ENCODE results near the gene FAM219B.

Gene FAM219B

DNA sequence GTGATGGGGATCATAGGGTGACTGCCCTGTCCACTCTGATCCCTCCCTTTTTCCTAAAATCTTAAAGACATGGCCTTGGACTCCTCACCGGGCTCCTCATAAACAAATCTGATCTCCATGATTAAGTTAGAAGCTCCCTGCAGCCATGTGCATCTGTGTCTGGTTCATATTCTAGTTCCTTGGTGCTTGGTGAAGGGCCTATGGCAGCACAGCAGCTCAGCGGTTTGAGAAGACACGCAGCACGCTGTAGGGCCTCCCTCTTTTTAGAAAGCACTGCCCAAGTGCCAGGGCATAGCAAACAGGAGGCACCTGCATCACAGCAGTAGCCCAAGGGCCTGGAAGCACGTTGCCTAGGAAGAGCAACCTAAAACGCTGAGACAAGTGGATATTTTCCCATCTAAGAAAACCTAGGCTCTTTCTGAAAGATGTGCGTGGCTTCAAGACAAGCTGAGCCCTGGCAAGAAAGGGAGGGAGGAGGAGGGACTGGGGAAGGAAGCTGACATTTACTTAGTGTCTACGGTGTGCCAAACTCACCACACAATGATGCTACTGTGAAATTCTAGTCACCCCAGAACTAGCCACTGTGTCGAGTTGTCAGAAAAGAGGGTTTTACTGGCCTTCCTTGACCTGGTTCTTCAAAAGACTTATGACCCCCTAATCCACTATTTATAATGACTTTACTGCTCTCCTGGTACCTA lies 48.8 kb downstream of the FAM219B start:
- Histone ChIP-seq H3K4me2 (ENCODE audit: low read depth, low read length, poor library complexity, severe bottlenecking) (peak overlapping the region; percentile 30), H4K20me1 (ENCODE audit: low read depth, low read length) (no peaks in the 10 kb centered on the region)
- TF ChIP-seq EZH2phosphoT487 (conservative IDR thresholded peaks at IDR 0.05; ENCODE audit: low read length) (no peak), CTCF (IDR thresholded peaks at IDR 0.05; ENCODE audit: insufficient read depth, low read length, poor library complexity, severe bottlenecking) (no peak)

GRCh38 chr15:74857082-74857655 lies 49.5 kb downstream of the FAM219B start:
- H3K9me3 ChIP-seq (ENCODE audit: insufficient read depth, low read length), result no peaks in the 10 kb centered on the region
- no peak for TF ChIP-seq CTCF (IDR thresholded peaks at IDR 0.05; ENCODE audit: insufficient read depth, low read length, poor library complexity, severe bottlenecking)
- no peak for TF ChIP-seq EZH2phosphoT487 (conservative IDR thresholded peaks at IDR 0.05; ENCODE audit: low read length)
- H3K4me3 ChIP-seq (ENCODE audit: insufficient read depth, low read length, poor library complexity, severe bottlenecking), result no peak overlapping the region
- no peaks in the 10 kb centered on the region for H3K9me2 ChIP-seq (replicated peaks; ENCODE audit: insufficient read depth, low read length)
- H3K79me2 ChIP-seq (ENCODE audit: insufficient read depth, low read length), result peaks cover 43% of the 10 kb centered on the region
- peaks cover 11% of the 10 kb centered on the region for H3F3A ChIP-seq (ENCODE audit: insufficient read depth)
- H3K27ac ChIP-seq (ENCODE audit: low read depth, low read length), result peak overlapping the region; percentile 58
- H3K4me2 ChIP-seq (ENCODE audit: low read depth, low read length, poor library complexity, severe bottlenecking), result peak overlapping the region; percentile 30
- no peaks in the 10 kb centered on the region for H4K20me1 ChIP-seq (ENCODE audit: low read depth, low read length)
- H3K27me3 ChIP-seq (ENCODE audit: low read length), result no peaks in the 10 kb centered on the region
- H3K9ac ChIP-seq (ENCODE audit: low read length), result peak overlapping the region; percentile 18; the same call in 1 of the 2 replicates
- H3K36me3 ChIP-seq (ENCODE audit: low read length), result no peaks in the 10 kb centered on the region
- no peak overlapping the region for H2AFZ ChIP-seq (ENCODE audit: low read depth, low read length, severe bottlenecking)

More for the DNA sequence above, 48.8 kb downstream of the FAM219B start:
- peaks cover 11% of the 10 kb centered on the region for H3F3A ChIP-seq (ENCODE audit: insufficient read depth)
- H3K9ac ChIP-seq (ENCODE audit: low read length), result peak overlapping the region; percentile 18; the same call in 1 of the 2 replicates
- H3K27me3 ChIP-seq (ENCODE audit: low read length), result no peaks in the 10 kb centered on the region
- no peak overlapping the region for H2AFZ ChIP-seq (ENCODE audit: low read depth, low read length, severe bottlenecking)
- H3K9me2 ChIP-seq (replicated peaks; ENCODE audit: insufficient read depth, low read length), result no peaks in the 10 kb centered on the region
- no peaks in the 10 kb centered on the region for H3K9me3 ChIP-seq (ENCODE audit: insufficient read depth, low read length)
- no peaks in the 10 kb centered on the region for H3K36me3 ChIP-seq (ENCODE audit: low read length)
- H3K27ac ChIP-seq (ENCODE audit: low read depth, low read length), result peak overlapping the region; percentile 58
- peaks cover 48% of the 10 kb centered on the region for H3K79me2 ChIP-seq (ENCODE audit: insufficient read depth, low read length)
- no peak overlapping the region for H3K4me3 ChIP-seq (ENCODE audit: insufficient read depth, low read length, poor library complexity, severe bottlenecking)

- Histone ChIP-seq H3K36me3 (ENCODE audit: low read length) (no peaks in the 10 kb centered on the region), H3K27ac (ENCODE audit: low read depth, low read length) (peak overlapping the region; percentile 58), H3K9me2 (replicated peaks; ENCODE audit: insufficient read depth, low read length) (no peaks in the 10 kb centered on the region), H3K9ac (ENCODE audit: low read length) (no peak overlapping the region), H3K27me3 (ENCODE audit: low read length) (no peaks in the 10 kb centered on the region), H2AFZ (ENCODE audit: low read depth, low read length, severe bottlenecking) (no peak overlapping the region), H3K79me2 (ENCODE audit: insufficient read depth, low read length) (peaks cover 43% of the 10 kb centered on the region), H3K4me2 (ENCODE audit: low read depth, low read length, poor library complexity, severe bottlenecking) (no peak overlapping the region), H3K4me3 (ENCODE audit: insufficient read depth, low read length, poor library complexity, severe bottlenecking) (no peak overlapping the region), H4K20me1 (ENCODE audit: low read depth, low read length) (no peaks in the 10 kb centered on the region), H3K9me3 (ENCODE audit: insufficient read depth, low read length) (no peaks in the 10 kb centered on the region), H3F3A (ENCODE audit: insufficient read depth) (peaks cover 11% of the 10 kb centered on the region)
- no peak for TF ChIP-seq CTCF (IDR thresholded peaks at IDR 0.05; ENCODE audit: insufficient read depth, low read length, poor library complexity, severe bottlenecking)
- TF ChIP-seq EZH2phosphoT487 (conservative IDR thresholded peaks at IDR 0.05; ENCODE audit: low read length), result no peak
Observed at GRCh38 chr15:74856537-74856936, 50.1 kb downstream of the FAM219B start.

Measured in SU-DHL-6 (cell line).